ENCODE data around the gene GRK2. TPM values are rescaled to one million over a fixed set of nuclear protein-coding genes. Genes with fewer than 3 reads are reported as not detected.

Gene GRK2
- total RNA-seq, 1 experiment from 2014 or later, result 56.3 TPM

- H4K20me1 ChIP-seq (ENCODE audit: control insufficient read depth, insufficient read depth, insufficient read length), result no peaks in the 10 kb centered on the region
- no peaks in the 10 kb centered on the region for H3K9me3 Mint-ChIP-seq
- no peak overlapping the region for H4K91ac ChIP-seq (ENCODE audit: insufficient read length, low read depth, low read length)
- no peak overlapping the region for H2BK12ac ChIP-seq (ENCODE audit: insufficient read length, low read depth, low read length)
- no peak overlapping the region for H2AFZ ChIP-seq (ENCODE audit: low read length)
- H3K27ac Mint-ChIP-seq, result no peak overlapping the region
- no peak overlapping the region for H3K4me3 Mint-ChIP-seq
- no peak overlapping the region for H3K4me2 ChIP-seq (ENCODE audit: insufficient read depth, insufficient read length, low read length)
- no peak overlapping the region for H2BK120ac ChIP-seq (ENCODE audit: low read depth, low read length, poor library complexity, severe bottlenecking)
- no peaks in the 10 kb centered on the region for H3K27me3 ChIP-seq (ENCODE audit: insufficient read depth, low read length)
- H3K4me1 Mint-ChIP-seq, result peaks cover 12 to 21% of the 10 kb centered on the region in 2 experiments
- H3K27me3 Mint-ChIP-seq (ENCODE audit: low read depth), result no peaks in the 10 kb centered on the region
- H3K23me2 ChIP-seq (ENCODE audit: insufficient read length, low read depth, low read length, poor library complexity, severe bottlenecking), result no peaks in the 10 kb centered on the region
- no peak overlapping the region for H3K23ac ChIP-seq (ENCODE audit: insufficient read length, low read depth, low read length)
- WGBS (ENCODE audit: extremely low coverage, insufficient read length, low lambda C conversion rate), result no CpG with 5 or more reads among the region's 31 CpGs
- H2BK5ac ChIP-seq (ENCODE audit: insufficient read length, low read length), result no peak overlapping the region
- H3K4ac ChIP-seq (ENCODE audit: low read depth, low read length), result no peak overlapping the region
- no peak overlapping the region for H3K27ac ChIP-seq (ENCODE audit: insufficient read length, low read depth, low read length)
- H3K18ac ChIP-seq (ENCODE audit: insufficient read length, low read depth, low read length), result no peak overlapping the region
- no peak overlapping the region for H3K56ac ChIP-seq (ENCODE audit: insufficient read length, low read depth, low read length)
- no peak overlapping the region for H2AK5ac ChIP-seq (ENCODE audit: insufficient read length, low read length)
- H3K4me1 ChIP-seq (ENCODE audit: insufficient read depth, low read length), result peaks cover 2% of the 10 kb centered on the region; the same call in 1 of the 2 replicates
- no peaks in the 10 kb centered on the region for H3K79me2 ChIP-seq (ENCODE audit: insufficient read depth, low read length)
- H2BK20ac ChIP-seq (ENCODE audit: low read depth, low read length, poor library complexity, severe bottlenecking), result no peak overlapping the region
- no peak for DNase-seq
- no peak overlapping the region for H4K5ac ChIP-seq (ENCODE audit: insufficient read length, low read depth, low read length)
- TF ChIP-seq CTCF (conservative IDR thresholded peaks at IDR 0.05), result no peak
- H2BK15ac ChIP-seq (ENCODE audit: low read depth, low read length), result no peak overlapping the region
- H3K36me3 Mint-ChIP-seq (ENCODE audit: insufficient read depth in 1 of 3, low read depth in 3 of 3), result peaks cover 19 to 60% (median 55%) of the 10 kb centered on the region in 3 experiments; a peak in 6 of 7 replicates
- no peak overlapping the region for H4K8ac ChIP-seq (replicated peaks; ENCODE audit: insufficient read length, low read depth, low read length)
- no peak overlapping the region for H3K9ac ChIP-seq (ENCODE audit: extremely low read depth, insufficient read length, low read length)
- no peak overlapping the region for H3K14ac ChIP-seq (ENCODE audit: insufficient read depth, low read length)
- no peak overlapping the region for H3T11ph ChIP-seq (ENCODE audit: low read length)
- H3K79me1 ChIP-seq (ENCODE audit: insufficient read depth, low read depth, low read length, poor library complexity, severe bottlenecking), result no peaks in the 10 kb centered on the region
- H3K9me3 ChIP-seq (ENCODE audit: control insufficient read depth, low read depth, low read length), result no peaks in the 10 kb centered on the region
Measured at GRCh38 chr11:67280788-67281551, 14.7 kb downstream of the GRK2 start.

All from H9 (cell line).